Neural cell (in vitro differentiated cells): Measurements from ENCODE around the gene CNGA1.

Source experiments
- CTCF ChIP-seq: fragments of 450-650 bp; IDR thresholded peaks from 2 replicates; pipeline ENCODE4 v1.5.1; 2014; ENCODE audit warnings: antibody characterized with exemption, mild to moderate bottlenecking, moderate library complexity; ENCODE audit not compliant: poor library complexity, severe bottlenecking
- EP300 ChIP-seq: fragments of 450-650 bp; conservative IDR thresholded peaks from 2 replicates; pipeline ENCODE4 v1.6.1; 2014; ENCODE audit warnings: antibody characterized with exemption, mild to moderate bottlenecking, moderate library complexity; ENCODE audit not compliant: poor library complexity, severe bottlenecking
- EZH2 ChIP-seq: fragments of 200-600, 300-800 bp; shearing (Covaris generic), sonication (generic); IDR thresholded peaks from 2 replicates; pipeline ENCODE4 v1.6.1; 2014; ENCODE audit warnings: antibody characterized with exemption, low read length, borderline replicate concordance, mild to moderate bottlenecking; ENCODE audit not compliant: insufficient read depth, poor library complexity, severe bottlenecking
- MXI1 ChIP-seq: fragments of 450-650 bp; conservative IDR thresholded peaks from 2 replicates; pipeline ENCODE4 v1.6.1; 2014; ENCODE audit warnings: antibody characterized with exemption, mild to moderate bottlenecking; ENCODE audit not compliant: poor library complexity, severe bottlenecking
- POLR2AphosphoS5 ChIP-seq: IDR thresholded peaks from 2 replicates; pipeline ENCODE4 v1.6.1; 2012
- RAD21 ChIP-seq: fragments of 450-650 bp; conservative IDR thresholded peaks from 2 replicates; pipeline ENCODE4 v1.6.1; 2014; ENCODE audit warnings: antibody characterized with exemption, mild to moderate bottlenecking, moderate library complexity
- REST ChIP-seq: IDR thresholded peaks from 2 replicates; pipeline ENCODE4 v1.6.1; 2012; ENCODE audit warnings: borderline replicate concordance
- SMC3 ChIP-seq: fragments of 450-650 bp; conservative IDR thresholded peaks from 2 replicates; pipeline ENCODE4 v1.6.1; 2014; ENCODE audit warnings: antibody characterized with exemption, mild to moderate bottlenecking, moderate library complexity; ENCODE audit not compliant: poor library complexity
- TAF1 ChIP-seq: IDR thresholded peaks from 2 replicates; pipeline ENCODE4 v1.6.1; 2012; ENCODE audit warnings: low read depth

GRCh38 chr4:48065587-48066052 lies 49.1 kb upstream of the CNGA1 start:
- TF ChIP-seq CTCF (no peak), RAD21 (no peak), POLR2AphosphoS5 (no peak), REST (no peak), EP300 (no peak), TAF1 (no peak), EZH2 (no peak), SMC3 (no peak), MXI1 (no peak)
